Measurements from ENCODE around the gene MAP4K4.

DNA sequence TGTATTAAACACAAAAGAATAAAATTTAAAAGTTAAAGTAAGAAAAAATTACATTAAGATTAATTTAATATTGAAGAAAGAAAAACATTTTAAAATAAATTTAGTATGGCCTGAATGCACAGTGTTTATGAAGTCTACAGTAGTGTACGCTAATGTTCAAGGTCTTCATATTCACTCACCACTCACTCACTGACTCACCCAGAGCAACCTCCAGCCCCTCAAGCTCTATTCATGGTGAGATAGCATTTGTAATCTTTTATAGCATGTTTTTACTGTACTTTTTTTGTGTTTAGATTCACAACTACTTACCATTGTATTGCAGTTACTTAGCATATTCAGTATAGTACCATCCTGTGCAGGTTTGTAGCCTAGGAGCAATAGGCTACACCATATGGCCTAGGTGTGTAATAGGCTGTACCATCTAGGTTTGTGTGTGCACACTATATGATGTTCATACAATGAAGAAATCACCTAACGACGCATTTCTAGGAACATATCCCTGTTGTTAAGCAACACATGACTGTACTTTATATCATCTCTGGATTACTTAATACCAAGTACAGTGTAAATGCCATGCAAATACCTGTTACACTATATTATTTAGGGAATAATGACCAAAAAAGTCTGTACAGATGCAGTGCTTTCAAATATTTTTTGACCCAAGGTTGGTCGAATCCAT, 150.3 kb downstream of the MAP4K4 start:
- TF ChIP-seq, protein P1, sequence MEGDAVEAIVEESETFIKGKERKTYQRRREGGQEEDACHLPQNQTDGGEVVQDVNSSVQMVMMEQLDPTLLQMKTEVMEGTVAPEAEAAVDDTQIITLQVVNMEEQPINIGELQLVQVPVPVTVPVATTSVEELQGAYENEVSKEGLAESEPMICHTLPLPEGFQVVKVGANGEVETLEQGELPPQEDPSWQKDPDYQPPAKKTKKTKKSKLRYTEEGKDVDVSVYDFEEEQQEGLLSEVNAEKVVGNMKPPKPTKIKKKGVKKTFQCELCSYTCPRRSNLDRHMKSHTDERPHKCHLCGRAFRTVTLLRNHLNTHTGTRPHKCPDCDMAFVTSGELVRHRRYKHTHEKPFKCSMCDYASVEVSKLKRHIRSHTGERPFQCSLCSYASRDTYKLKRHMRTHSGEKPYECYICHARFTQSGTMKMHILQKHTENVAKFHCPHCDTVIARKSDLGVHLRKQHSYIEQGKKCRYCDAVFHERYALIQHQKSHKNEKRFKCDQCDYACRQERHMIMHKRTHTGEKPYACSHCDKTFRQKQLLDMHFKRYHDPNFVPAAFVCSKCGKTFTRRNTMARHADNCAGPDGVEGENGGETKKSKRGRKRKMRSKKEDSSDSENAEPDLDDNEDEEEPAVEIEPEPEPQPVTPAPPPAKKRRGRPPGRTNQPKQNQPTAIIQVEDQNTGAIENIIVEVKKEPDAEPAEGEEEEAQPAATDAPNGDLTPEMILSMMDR (IDR thresholded peaks at IDR 0.05): no peak
- no peak for TF ChIP-seq POLR2A (IDR thresholded peaks at IDR 0.05)

Measured in suprapubic skin (tissue), 3 donors.